Prostate gland (tissue), 2 donors: Measurements from ENCODE around the gene ECEL1.

ENCODE experiments used
- CTCF ChIP-seq, 4 experiments: fragments of 200-600 bp in 2 of 4; fragments of 450-650 bp in 2 of 4; sonication (generic) in 2 of 4; IDR thresholded peaks; 1 replicate in 3 of 4; 2 replicates in 1 of 4; pipeline ENCODE4 v1.5.1; 2016 to 2019; ENCODE audit warnings: antibody characterized with exemption in 4 of 4, mild to moderate bottlenecking in 2 of 4, moderate library complexity in 2 of 4
- POLR2A ChIP-seq: fragments of 450-650 bp; IDR thresholded peaks from one replicate; pipeline ENCODE4 v1.6.1; 2016; ENCODE audit warnings: antibody characterized with exemption, mild to moderate bottlenecking
- POLR2AphosphoS5 ChIP-seq: sonication (generic); formaldehyde crosslinking; IDR thresholded peaks from one replicate; pipeline ENCODE4 v1.6.1; 2017; ENCODE audit warnings: antibody characterized with exemption

- TF ChIP-seq POLR2AphosphoS5 = no peak
- no peak for TF ChIP-seq POLR2A
- TF ChIP-seq CTCF (IDR thresholded peaks at IDR 0.05) = no peak
Observed at GRCh38 chr2:232476045-232476444, 11.6 kb downstream of the ECEL1 start.
